ENCODE results near the gene DDHD1.
"Not testable (repeated sequence)": the region's sequence is repeated elsewhere in the genome, so short reads cannot be mapped to it uniquely, and the experiment has no call there.

DDHD1 gene

DNA sequence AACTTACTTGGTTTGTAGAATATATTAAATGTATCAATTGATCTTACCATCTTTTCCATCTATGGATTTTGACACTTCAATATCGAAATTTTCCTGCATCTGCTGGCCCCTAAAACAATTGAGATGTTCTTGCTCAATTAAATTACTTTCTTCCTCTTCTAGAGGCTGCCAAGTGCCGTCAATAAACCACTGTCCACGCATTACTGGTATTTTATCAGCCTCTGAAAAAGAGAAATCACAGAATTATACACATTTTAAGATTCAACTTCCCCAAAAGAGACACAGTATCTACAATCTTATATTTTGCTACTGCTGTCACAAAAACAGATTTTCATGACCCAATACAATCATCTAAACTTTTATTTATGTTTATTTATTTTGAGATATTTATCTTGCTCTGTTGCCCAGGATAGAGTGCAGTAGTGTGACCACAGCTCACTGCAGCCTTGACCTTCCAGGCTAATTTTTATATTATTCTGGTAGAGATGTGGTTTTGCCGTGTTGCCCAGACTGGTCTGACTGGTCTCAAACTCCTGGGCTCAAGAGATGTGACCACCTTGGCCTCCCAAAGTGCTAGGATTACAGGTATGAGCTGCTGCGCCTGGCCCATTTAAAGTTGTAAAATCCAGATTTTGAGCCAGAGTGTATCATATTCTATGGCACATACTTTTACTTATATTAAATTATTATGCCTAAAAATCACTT lies 49.3 kb downstream of the DDHD1 start:
- DNase-seq = no peak

DNA sequence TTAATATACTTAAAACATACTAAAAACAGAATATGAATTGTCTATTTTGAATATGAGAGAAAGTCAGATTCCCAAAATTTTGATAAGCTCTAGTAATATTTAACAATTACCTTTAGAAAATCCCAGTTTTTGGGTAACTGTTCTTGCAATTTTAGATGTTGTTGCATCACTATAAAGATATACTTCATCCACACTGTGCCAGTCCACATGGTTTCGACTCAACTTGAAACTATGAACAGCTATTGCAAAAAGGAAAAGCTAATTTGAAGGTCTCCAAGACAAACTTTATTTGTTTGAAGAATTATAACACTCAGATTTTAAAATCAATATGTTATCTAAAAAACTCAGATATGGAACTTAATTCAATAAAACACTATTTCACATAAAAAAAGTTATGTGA lies 59.9 kb downstream of the DDHD1 start:
- no peak for DNase-seq

DNA sequence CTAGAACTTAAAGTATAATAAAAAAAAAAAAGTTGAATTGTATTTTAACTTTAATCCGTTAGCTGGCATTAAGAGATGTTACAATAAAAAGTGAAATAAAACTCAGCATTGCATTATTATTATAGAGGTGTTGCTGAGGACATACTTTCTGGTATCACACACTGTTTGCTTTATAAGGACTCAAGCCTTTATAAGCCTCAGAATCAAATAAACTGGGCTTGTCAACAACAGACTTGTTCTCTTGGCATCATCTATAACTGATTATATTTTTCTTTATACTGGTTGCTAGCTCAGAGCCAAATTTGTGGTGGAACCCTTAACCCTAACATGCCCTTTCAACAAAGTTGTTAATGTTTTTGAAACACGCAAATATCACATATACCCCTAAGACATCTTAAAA lies 62.3 kb downstream of the DDHD1 start:
- DNase-seq = no peak

DNA sequence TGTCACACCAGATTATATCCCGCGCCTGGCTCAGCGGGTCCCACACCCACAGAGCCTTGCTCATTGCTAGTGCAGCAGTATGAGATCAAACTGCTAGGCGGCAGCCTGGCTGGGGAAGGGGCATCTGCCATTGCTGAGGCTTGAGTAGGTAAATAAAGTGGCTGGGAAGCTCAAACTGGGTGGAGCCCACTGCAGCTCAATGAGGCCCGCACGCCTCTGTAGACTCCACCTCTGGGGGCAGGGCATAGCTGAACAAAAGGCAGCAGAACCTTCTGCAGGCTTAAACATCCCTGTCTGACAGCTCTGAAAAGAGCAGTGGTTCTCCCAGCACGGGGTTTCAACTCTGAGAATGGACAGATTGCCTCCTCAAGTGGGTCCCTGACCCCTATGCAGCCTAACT lies 68.2 kb downstream of the DDHD1 start:
- not testable (repeated sequence) for DNase-seq

DNA sequence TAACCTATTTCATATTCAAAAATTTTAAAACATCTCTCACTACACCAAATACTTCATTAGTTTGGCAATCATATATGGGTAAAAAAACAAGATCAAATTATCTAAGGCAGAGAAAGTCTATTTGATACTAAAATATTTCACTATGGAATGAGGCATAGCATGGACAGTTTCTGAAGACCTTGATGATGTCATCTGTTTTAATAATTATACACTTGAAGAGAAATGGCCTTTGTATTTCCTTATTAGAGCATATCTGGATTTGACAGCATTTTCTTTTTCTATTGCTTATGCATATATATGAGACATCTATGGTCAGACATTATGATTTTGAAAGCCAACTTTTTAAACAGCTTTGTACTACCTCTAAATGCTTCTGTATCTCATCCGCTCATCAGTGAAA lies 88.6 kb downstream of the DDHD1 start:
- DNase-seq = no peak

DNA sequence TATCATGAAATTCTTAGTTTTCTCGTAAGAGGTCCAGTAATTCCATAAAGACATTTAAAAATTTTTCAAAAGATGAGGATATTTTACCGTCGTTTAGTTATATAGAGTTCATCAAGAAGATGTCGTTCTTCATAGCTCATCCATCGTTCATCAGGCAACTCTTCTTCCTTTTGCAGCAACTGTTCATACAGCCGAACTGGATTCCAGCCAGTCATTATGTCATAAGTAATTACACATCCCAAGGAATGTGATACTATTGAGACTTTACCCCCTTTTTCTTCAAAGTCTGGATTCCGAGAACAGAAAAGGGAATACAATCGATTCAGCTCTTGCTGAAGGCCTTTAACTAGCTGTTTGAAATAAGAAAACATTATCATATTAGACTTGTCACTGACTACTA lies 90.3 kb downstream of the DDHD1 start:
- no peak for DNase-seq

DNA sequence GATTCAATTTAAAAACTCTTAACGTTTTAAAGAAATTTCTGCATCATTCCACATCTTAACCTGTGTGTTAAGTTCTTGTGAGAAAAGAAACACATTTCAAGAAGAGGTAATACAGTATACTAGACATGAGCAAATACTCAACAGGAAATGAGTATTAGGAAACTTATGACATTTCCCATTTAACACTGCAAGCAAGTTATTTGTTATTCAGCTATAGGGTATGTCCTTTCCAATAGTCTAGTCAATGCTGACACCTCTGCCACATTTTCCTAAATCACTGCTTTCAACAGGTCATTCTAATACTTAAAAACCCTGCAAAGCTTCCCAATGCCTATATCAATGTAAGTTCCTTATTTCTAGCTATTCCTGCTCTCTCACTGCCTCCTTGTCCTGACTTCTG lies 93.1 kb downstream of the DDHD1 start:
- no peak for DNase-seq

DNA sequence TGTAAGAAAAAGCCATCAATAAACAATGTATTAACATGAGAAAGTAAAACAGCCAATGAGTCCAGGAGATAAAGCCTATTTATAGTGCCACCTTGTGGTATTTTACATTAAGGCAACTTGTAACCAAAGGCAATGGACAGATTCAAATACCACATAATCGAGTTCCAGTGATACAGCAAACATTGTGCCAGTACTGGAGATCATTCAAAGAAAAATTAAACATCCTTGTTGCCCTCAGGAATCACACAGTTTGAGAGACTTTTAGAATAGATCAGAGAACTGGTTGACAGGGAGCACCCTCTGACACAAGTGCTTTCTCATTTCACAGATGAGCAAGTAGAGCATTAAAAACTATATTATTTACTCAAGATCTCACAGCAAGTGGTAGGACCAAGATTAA lies 98.1 kb downstream of the DDHD1 start:
- DNase-seq = no peak

DNA sequence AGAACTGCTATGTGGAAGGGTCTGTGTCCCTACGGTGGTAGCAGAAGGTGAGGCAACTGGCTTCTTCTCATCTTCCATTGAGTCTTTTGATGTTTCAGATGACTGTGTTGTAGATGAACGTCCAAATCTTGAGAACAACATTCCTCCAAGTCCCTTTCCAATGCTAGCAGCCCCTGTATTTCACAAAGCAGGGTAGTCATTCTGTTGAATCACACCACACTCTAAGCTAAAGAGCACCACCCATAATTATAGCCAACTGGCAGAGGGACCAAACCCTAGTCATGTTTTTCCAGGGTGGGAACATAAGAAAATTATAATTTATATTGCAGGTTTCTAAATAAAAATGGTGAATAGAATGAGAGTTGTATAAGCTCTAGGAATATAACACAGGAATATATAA lies 98.7 kb downstream of the DDHD1 start:
- DNase-seq = no peak

DNA sequence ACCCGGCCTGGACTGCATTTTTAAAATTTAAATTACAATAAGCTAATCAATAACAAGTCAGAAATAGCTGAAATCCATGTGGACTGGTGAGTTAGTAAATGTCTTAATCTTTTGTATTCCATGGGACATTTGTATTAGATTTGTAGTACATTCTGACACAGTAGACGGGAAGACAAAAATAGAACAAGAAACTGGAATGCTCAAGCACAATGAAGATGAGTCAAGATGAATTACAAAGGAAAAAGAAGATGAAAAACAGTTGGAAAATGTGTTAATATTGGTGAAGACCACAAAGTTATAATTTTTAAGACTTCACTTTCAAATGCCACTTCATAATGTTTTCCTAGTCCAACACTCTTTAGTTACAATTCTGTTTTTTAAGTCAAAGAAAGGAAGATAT lies 104.5 kb downstream of the DDHD1 start:
- no peak for DNase-seq

DNA sequence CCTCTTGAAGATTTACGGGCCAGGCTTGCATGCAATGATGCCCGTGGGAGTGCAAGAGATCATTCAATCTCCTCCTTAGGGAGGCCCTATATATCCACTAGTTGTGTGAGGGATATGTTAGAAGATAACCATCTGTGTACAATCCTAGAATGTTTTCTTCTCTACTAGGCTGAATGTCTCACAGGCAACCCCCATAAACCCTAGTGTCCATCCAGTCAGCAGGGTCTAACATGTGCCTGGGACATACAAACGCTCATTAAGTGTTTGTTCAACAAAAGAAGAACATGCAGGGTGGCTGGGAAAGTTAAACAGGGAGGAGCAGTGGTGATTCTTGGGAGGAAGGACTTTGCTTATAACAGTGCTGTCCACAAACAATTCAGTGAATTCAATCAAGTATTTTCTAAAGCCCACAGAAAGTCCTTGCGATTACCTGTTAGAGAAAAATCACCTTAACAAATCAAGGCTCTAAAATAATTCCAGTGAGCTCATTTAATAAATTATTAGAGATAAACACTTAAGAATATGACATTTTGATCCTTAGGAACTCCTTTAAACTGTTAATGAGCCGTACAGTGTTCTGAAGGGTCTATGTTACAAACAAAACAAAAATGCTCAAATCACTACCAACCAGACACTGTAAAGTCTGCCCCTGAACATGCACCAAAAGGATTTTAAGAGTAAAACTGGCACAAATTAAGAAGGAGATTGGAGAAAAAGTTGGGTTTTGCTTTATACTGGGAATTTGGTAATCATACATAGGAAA lies 105.6 kb downstream of the DDHD1 start:
- DNase-seq = no peak

DNA sequence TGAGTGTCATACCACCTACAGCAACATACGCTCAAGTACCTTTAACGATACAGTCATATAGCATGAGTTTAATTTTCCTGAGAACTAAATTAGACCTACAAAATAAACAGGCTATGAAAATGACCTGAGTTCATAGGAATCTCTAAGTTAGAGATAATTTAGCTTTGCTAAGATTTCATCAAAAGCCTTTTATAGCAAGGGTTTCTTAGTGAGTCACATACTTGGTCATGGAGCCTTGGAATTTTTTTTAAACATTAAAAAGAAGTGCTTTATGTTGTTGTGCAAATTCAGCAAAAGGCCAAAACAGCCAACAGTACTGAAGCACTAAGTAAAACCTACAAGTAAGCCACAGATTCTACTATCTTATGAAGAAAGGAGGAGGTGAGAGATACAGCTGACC lies 108.6 kb downstream of the DDHD1 start:
- DNase-seq = no peak

DNA sequence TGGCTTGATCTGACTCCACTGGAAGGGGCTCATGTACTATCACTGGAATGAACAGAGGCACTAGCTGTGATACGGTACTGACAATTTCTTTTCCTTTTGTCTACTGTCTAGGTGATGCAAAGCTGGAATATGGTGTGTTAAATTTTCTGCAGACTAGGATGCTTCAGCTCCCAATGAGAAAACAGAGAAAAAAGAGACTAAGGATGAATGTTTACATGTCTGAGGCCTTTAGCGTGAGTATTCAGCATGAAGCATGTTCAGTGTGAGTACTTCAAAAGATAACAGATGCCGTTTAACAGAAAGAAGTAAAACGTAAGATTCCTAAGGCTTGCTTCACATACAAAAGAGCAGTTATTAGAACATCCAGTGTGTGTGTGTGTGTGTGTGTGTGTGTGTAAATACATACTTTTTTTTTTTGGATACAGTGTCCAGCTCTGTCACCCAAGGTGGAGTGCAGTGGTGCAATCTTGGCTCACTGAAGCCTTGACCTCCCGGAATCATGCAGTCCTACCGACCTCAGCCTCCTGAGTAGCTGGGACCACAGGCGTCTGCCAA lies 110.0 kb downstream of the DDHD1 start:
- DNase-seq = no peak

DNA sequence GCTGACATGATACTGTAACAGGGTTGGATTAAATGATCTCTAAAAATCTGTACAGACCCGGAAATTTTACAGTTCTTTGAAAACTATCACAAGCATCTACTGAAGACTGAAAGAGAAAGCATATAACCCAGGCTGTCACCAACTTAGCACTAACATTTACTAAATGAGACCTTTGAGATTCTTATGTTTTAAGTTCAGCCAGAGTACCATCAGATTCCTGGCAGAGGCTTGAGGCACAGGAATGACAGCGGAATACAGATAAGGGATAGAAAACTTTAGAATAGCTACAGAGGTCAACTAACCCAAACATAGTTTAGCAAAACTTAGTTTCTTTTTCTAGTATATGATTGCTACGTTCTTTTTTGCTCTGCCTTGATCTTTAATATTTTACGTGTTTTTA lies 110.6 kb downstream of the DDHD1 start:
- no peak for DNase-seq

DNA sequence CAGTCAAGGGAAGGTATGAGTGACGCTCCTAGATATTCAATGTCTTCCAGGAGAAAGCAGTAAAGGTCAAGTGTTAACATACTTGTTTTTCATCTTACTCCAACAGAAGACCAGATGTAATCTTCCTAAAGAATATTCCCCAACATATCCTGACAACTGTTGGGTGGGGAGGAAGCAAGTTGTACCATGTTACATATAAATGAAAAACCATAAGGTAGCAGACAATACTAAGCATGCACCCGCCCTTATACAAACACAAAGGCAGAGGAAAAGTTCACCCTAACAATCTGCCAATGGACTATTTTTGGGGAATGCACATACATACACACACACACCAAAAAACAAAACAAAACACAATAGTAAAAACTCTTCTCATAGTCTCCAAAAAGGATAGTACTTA lies 112.1 kb downstream of the DDHD1 start:
- DNase-seq = no peak

DNA sequence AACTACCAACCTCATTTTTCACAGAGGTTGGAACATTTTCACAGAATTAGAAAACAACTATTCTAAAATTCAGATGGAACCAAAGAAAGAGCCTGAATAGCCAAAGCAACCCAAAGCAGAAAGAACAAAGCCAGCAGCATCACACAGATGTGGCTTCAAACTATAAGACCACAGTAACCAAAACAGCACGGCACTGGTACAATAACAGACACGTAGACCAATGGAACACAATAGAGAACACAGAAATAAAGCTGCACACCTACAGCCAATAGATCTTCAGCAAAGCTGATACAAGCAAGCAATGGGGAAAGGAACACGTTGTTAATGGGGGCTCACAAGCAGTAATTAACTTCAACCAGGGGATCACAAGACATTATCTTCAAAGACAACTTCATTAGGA lies 114.5 kb downstream of the DDHD1 start:
- no peak for DNase-seq

DNA sequence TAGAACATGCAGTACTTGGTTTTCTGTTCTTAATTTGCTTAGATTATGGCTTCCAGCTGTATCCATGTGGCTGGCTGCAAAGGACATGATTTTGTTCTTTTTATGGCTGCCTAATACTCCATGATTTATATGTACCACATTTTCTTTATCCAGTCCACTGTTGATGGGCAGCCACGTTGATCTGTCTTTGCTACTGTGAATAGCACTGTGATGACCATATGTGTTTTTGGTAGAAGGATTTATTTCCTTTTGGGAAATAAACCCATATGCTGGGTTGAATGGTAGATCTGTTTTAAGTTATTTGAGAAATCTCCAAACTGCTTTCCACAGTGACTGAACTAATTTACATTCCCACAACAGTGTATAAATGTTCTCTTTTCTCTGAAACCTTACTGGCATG lies 116.1 kb downstream of the DDHD1 start:
- DNase-seq = no peak

DNA sequence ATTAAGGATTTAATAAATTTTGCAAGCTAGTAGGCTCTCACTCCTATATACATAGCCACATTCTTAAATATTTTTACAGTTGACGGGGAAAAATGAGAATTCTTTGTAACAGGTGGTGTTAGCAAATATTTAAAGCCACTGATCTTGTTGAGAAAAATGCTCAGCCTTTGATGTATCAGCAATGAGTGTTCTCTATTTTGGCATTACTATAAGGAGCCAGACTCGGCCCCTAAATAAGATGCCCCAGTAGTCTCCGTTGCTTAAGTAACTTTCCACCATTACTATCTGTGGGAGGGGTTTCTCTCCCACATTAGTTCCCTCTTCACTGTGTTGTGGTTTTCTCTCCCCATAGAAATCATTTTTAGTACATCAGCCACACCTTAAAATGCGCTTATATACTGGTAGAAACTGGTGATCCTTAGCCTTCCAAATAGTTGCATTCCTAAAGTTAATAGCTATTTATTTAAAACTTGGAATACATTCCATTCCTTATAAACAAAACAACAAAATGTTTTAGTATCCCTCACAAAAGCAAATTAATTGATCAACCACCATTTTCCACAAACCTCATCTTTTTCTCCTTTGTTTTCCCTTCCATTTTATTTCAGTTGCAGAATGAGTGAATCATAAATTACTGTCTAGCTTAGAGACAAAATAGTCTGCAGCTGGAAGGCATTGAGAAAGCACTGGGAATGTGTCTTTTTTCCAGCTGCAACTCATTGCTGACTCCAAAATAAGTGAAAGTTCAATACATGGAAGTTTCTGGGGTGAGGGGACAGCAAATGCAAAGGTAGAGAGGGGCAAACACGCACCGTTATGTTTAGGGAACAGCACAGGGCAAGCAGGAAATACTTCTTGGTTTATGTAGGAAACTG lies 117.5 kb downstream of the DDHD1 start:
- DNase-seq = no peak

DNA sequence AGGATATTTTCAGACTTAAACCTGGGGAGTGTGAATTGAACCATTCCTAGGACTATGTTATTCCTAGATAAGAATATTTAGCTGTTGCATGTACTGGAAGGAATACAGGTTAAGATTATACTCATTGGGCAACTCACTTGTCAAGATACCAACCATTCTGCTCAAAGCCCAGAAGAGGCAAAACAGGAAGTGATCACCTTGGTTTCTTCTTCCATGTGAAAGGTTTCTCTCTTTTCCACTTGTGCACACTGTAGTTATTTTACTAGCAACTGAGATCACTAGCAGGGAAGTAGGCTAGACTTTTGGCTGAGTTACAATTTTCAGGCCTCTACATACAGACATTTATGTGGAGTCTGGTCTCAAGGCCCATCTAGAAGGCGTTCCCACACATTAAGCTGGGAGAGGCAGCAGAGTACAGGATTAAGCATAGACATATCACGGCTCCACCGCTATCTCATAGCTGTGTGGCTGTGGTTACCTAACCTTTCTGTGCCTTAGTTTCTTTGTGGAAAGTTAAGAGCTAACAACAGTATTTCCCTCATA lies 118.4 kb downstream of the DDHD1 start:
- no peak for DNase-seq

DNA sequence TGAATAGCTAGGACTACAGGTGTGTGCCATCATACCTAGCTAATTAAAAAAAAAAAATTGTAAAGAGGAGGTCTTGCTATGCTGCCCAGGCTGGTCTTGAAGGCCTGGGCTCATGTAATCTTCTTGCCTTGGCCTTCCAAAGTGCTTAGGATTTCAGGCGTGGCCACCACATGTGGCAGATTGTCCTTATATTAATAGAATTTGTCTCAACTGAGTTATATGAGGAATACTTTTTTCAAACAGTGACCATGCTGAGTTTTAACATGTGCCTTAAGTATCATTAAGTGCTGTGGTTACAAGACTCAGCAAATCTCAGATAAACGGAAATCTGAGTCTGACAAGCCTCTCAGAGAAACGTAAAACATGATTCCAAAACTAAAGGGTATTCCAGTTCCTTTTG lies 119.1 kb downstream of the DDHD1 start:
- DNase-seq = no peak

DNA sequence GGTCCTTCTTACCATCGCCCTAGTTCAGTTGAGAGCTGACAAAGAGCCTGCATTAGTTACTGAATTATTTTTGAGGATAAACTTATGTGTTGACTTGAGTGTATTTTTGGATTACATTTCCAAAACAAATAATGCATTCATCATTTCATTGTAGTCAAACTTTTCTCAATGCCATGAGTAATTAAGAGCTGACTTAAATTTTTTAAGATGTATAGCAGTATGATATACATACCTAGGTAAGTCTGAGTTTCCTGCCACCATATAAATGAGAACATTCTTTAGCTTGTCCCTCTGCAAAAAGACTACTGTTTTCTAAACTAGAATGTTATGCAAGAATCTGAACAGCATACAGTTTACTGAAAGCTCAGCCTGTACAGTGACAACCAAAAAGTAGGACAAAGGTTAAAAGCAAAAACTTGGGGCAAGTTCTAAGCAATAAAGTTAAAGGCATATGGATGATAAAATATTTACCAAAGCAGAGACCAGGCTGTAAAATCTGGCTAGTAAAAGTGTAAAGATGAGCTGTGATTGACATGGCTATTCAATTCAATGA lies 120.2 kb downstream of the DDHD1 start:
- no peak for DNase-seq

DNA sequence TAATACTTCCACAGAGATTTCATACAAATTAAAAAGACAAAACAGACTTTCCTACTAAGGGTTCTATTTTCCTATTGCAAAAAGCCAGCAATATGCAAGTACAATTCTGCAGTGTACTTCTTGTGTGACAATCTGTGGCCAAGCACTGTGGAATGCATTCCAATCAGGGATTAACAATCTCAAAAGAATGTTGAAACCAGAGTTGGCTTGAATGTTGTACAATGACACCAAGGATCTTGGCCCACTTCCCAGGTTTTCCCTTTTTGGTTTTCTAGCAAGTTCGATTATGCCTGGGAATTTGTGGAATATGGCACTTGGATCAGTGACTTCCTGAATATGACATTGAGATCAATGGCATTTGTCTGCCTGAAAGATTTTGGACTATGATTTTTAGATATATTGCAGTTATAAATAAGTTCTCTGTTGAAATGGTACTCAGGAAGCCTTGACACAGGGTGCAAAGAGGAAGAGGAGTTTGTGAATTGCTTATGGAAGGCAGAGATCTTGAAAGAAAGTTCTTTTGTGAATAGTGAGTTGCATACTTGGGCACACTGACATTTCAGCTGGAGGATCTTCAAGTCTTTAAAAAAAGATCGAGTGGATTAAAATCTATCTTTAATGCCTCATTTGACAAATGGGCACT lies 120.8 kb downstream of the DDHD1 start:
- DNase-seq = no peak

Measured in DMS 273 treated with DMSO at 0.1 percent for 48 hours (cell line).